Testis (tissue), 2 donors: ENCODE results near the gene RFLNA.

Experiments used
- CTCF ChIP-seq, 3 experiments: fragments of 450-650 bp in 2 of 3; fragments of 200-600 bp in 1 of 3; sonication (generic) in 1 of 3; IDR thresholded peaks; one replicate each; pipeline ENCODE4 v1.5.1; 2016 to 2019; ENCODE audit warnings: antibody characterized with exemption in 3 of 3, mild to moderate bottlenecking in 2 of 3, moderate library complexity in 1 of 3
- POLR2A ChIP-seq: fragments of 450-650 bp; IDR thresholded peaks from one replicate; pipeline ENCODE4 v1.6.1; 2017; ENCODE audit warnings: antibody characterized with exemption, mild to moderate bottlenecking, moderate library complexity

- TF ChIP-seq CTCF (IDR thresholded peaks at IDR 0.05), result no peak
- no peak for TF ChIP-seq POLR2A
Measured at GRCh38 chr12:124279315-124279714, 15.6 kb upstream of the RFLNA start.
